Measurements from ENCODE around the gene CEP104. TPM values are rescaled to one million over a fixed set of nuclear protein-coding genes. Genes with fewer than 3 reads are reported as not detected.

Gene CEP104
- total RNA-seq, 5 donors from 2014 or later (not counting 1 experiment from before 2014, with no cell fraction given), result 39.9 to 64.7 (median 58.5) TPM

GRCh38 chr1:3786468-3787348 lies 70.3 kb downstream of the CEP104 start:
- H3K36me3 Mint-ChIP-seq, result peaks cover 44% of the 10 kb centered on the region
- peaks cover 9 to 27% (median 11%) of the 10 kb centered on the region in 3 donors for H3K4me1 Mint-ChIP-seq
- no peaks in the 10 kb centered on the region for H3K27me3 ChIP-seq (replicated peaks in 1 of 2; ENCODE audit: control insufficient read depth in 2 of 2, extremely low read depth in 1 of 2, insufficient read depth in 2 of 2, low read length in 1 of 2)
- POLR2A ChIA-PET, result no interaction called here
- CTCF ChIA-PET, result interaction anchor here in 1 of 2 donors (1.1 kb wide), 1 partner anchor 10 kb away, joined by 4 read pairs; the partner anchor contains the start of gene LRRC47
- no peak overlapping the region for H3K4me3 Mint-ChIP-seq
- H3K9me3 Mint-ChIP-seq, result no peaks in the 10 kb centered on the region
- H3K9me3 ChIP-seq, result no peaks in the 10 kb centered on the region
- H3K4me3 ChIP-seq (ENCODE audit: control insufficient read depth in 1 of 2, extremely low read depth in 1 of 2, low read length in 1 of 2), result no peak overlapping the region
- H3K36me3 ChIP-seq (ENCODE audit: control insufficient read depth in 2 of 2, extremely low read depth in 1 of 2, insufficient read depth in 1 of 2, low read length in 1 of 2), result peaks cover 14 to 64% of the 10 kb centered on the region in 2 donors
- no peak for DNase-seq
- no peak for ATAC-seq (replicated peaks in 1 of 4)
- WGBS (ENCODE audit: insufficient coverage), result 84% methylated on average over 31 of the region's 45 CpGs
- peaks cover 0 to 32% of the 10 kb centered on the region in 2 experiments for H3K4me1 ChIP-seq (ENCODE audit: control insufficient read depth in 1 of 2, extremely low read depth in 1 of 2, insufficient read depth in 2 of 2, low read length in 2 of 2)
- H3K27ac ChIP-seq (ENCODE audit: low read length), result peak overlapping the region; percentile 18
- peak overlapping the region in 1 of 2 donors; percentile 84 for H3K27ac Mint-ChIP-seq
- no peaks in the 10 kb centered on the region for H3K27me3 Mint-ChIP-seq

GRCh38 chr1:3785456-3786157 lies 71.4 kb downstream of the CEP104 start:
- no peak for ATAC-seq (replicated peaks in 1 of 4)
- no peaks in the 10 kb centered on the region for H3K27me3 ChIP-seq (replicated peaks in 1 of 2; ENCODE audit: control insufficient read depth in 2 of 2, extremely low read depth in 1 of 2, insufficient read depth in 2 of 2, low read length in 1 of 2)
- no peaks in the 10 kb centered on the region for H3K9me3 ChIP-seq
- H3K36me3 Mint-ChIP-seq, result peaks cover 44% of the 10 kb centered on the region
- H3K4me3 Mint-ChIP-seq, result no peak overlapping the region
- CTCF ChIA-PET, result no interaction called here
- no peak for DNase-seq
- H3K27ac Mint-ChIP-seq, result no peak overlapping the region
- H3K27me3 Mint-ChIP-seq, result no peaks in the 10 kb centered on the region
- 100% methylated on average over 3 of the region's 14 CpGs for WGBS (ENCODE audit: insufficient coverage)
- POLR2A ChIA-PET, result no interaction called here
- H3K9me3 Mint-ChIP-seq, result no peaks in the 10 kb centered on the region
- peaks cover 19 to 72% of the 10 kb centered on the region in 2 donors for H3K36me3 ChIP-seq (ENCODE audit: control insufficient read depth in 2 of 2, extremely low read depth in 1 of 2, insufficient read depth in 1 of 2, low read length in 1 of 2)
- H3K4me1 ChIP-seq (ENCODE audit: control insufficient read depth in 1 of 2, extremely low read depth in 1 of 2, insufficient read depth in 2 of 2, low read length in 2 of 2), result peaks cover 0 to 29% of the 10 kb centered on the region in 2 experiments
- H3K27ac ChIP-seq (ENCODE audit: low read length), result no peak overlapping the region
- H3K4me1 Mint-ChIP-seq, result peaks cover 9 to 23% (median 9%) of the 10 kb centered on the region in 3 donors
- H3K4me3 ChIP-seq (ENCODE audit: control insufficient read depth in 1 of 2, extremely low read depth in 1 of 2, low read length in 1 of 2), result no peak overlapping the region

- H3K27ac Mint-ChIP-seq, result no peak overlapping the region
- no peaks in the 10 kb centered on the region for H3K27me3 ChIP-seq (replicated peaks in 1 of 2; ENCODE audit: control insufficient read depth in 2 of 2, extremely low read depth in 1 of 2, insufficient read depth in 2 of 2, low read length in 1 of 2)
These were observed 72.0 kb downstream of the CEP104 start for GRCh38 chr1:3785045-3785444.

GRCh38 chr1:3783651-3784474 lies 73.1 kb downstream of the CEP104 start:
- H3K27ac ChIP-seq (ENCODE audit: low read length), result no peak overlapping the region
- Mint-ChIP-seq H3K4me3 (no peak overlapping the region), H3K27me3 (no peaks in the 10 kb centered on the region), H3K27ac (no peak overlapping the region), H3K9me3 (no peaks in the 10 kb centered on the region), H3K4me1 (peaks cover 5 to 18% (median 9%) of the 10 kb centered on the region in 3 donors), H3K36me3 (peaks cover 52% of the 10 kb centered on the region)
- CTCF ChIA-PET, result no interaction called here
- no peak overlapping the region for H3K4me3 ChIP-seq (ENCODE audit: control insufficient read depth in 1 of 2, extremely low read depth in 1 of 2, low read length in 1 of 2)
- no peaks in the 10 kb centered on the region for H3K27me3 ChIP-seq (replicated peaks in 1 of 2; ENCODE audit: control insufficient read depth in 2 of 2, extremely low read depth in 1 of 2, insufficient read depth in 2 of 2, low read length in 1 of 2)
- no peaks in the 10 kb centered on the region for H3K9me3 ChIP-seq
- POLR2A ChIA-PET, result no interaction called here
- DNase-seq, result no peak
- H3K36me3 ChIP-seq (ENCODE audit: control insufficient read depth in 2 of 2, extremely low read depth in 1 of 2, insufficient read depth in 1 of 2, low read length in 1 of 2), result peaks cover 19 to 83% of the 10 kb centered on the region in 2 donors
- WGBS (ENCODE audit: insufficient coverage), result 98% methylated on average over 21 of the region's 30 CpGs
- peaks cover 0 to 20% of the 10 kb centered on the region in 2 experiments for H3K4me1 ChIP-seq (ENCODE audit: control insufficient read depth in 1 of 2, extremely low read depth in 1 of 2, insufficient read depth in 2 of 2, low read length in 2 of 2)
- ATAC-seq (replicated peaks in 1 of 4), result no peak

More at GRCh38 chr1:3785045-3785444, 72.0 kb downstream of the CEP104 start:
- DNase-seq (no peak), ATAC-seq (replicated peaks in 1 of 4) (no peak)
- ChIA-PET POLR2A (no interaction called here), CTCF (no interaction called here)
- Mint-ChIP-seq H3K27me3 (no peaks in the 10 kb centered on the region), H3K36me3 (peaks cover 49% of the 10 kb centered on the region), H3K4me3 (no peak overlapping the region), H3K4me1 (peaks cover 9 to 23% (median 9%) of the 10 kb centered on the region in 3 donors), H3K9me3 (no peaks in the 10 kb centered on the region)
- Histone ChIP-seq H3K4me1 (ENCODE audit: control insufficient read depth in 1 of 2, extremely low read depth in 1 of 2, insufficient read depth in 2 of 2, low read length in 2 of 2) (peaks cover 0 to 28% of the 10 kb centered on the region in 2 experiments), H3K4me3 (ENCODE audit: control insufficient read depth in 1 of 2, extremely low read depth in 1 of 2, low read length in 1 of 2) (no peak overlapping the region), H3K27ac (ENCODE audit: low read length) (no peak overlapping the region), H3K36me3 (ENCODE audit: control insufficient read depth in 2 of 2, extremely low read depth in 1 of 2, insufficient read depth in 1 of 2, low read length in 1 of 2) (peaks cover 19 to 78% of the 10 kb centered on the region in 2 donors), H3K9me3 (no peaks in the 10 kb centered on the region)
- 96% methylated on average over 13 of the region's 13 CpGs for WGBS (ENCODE audit: insufficient coverage)

GRCh38 chr1:3780901-3781300 lies 76.1 kb downstream of the CEP104 start:
- WGBS (ENCODE audit: insufficient coverage), result 97% methylated on average over 6 of the region's 21 CpGs
- peaks cover 43% of the 10 kb centered on the region for H3K36me3 Mint-ChIP-seq
- Histone ChIP-seq H3K4me3 (ENCODE audit: control insufficient read depth in 1 of 2, extremely low read depth in 1 of 2, low read length in 1 of 2) (no peak overlapping the region), H3K27ac (ENCODE audit: low read length) (no peak overlapping the region), H3K4me1 (ENCODE audit: control insufficient read depth in 1 of 2, extremely low read depth in 1 of 2, insufficient read depth in 2 of 2, low read length in 2 of 2) (no peaks in the 10 kb centered on the region), H3K27me3 (replicated peaks in 1 of 2; ENCODE audit: control insufficient read depth in 2 of 2, extremely low read depth in 1 of 2, insufficient read depth in 2 of 2, low read length in 1 of 2) (no peaks in the 10 kb centered on the region), H3K9me3 (no peaks in the 10 kb centered on the region), H3K36me3 (ENCODE audit: control insufficient read depth in 2 of 2, extremely low read depth in 1 of 2, insufficient read depth in 1 of 2, low read length in 1 of 2) (peaks cover 21 to 64% of the 10 kb centered on the region in 2 donors)
- ChIA-PET POLR2A (no interaction called here), CTCF (no interaction called here)
- no peak for DNase-seq
- ATAC-seq (replicated peaks in 1 of 4), result no peak
- H3K27ac Mint-ChIP-seq, result no peak overlapping the region
- H3K27me3 Mint-ChIP-seq, result no peaks in the 10 kb centered on the region
- no peaks in the 10 kb centered on the region for H3K9me3 Mint-ChIP-seq
- no peak overlapping the region for H3K4me3 Mint-ChIP-seq
- peaks cover under 1 to 1% (median under 1%) of the 10 kb centered on the region in 3 donors for H3K4me1 Mint-ChIP-seq

- ChIA-PET POLR2A (no interaction called here), CTCF (no interaction called here)
- WGBS (ENCODE audit: insufficient coverage), result 89% methylated on average over 16 of the region's 20 CpGs
These were observed 77.0 kb downstream of the CEP104 start for GRCh38 chr1:3779912-3780416.

More at GRCh38 chr1:3779912-3780416, 77.0 kb downstream of the CEP104 start:
- Histone ChIP-seq H3K4me1 (ENCODE audit: control insufficient read depth in 1 of 2, extremely low read depth in 1 of 2, insufficient read depth in 2 of 2, low read length in 2 of 2) (peaks cover 0 to 9% of the 10 kb centered on the region in 2 experiments), H3K36me3 (ENCODE audit: control insufficient read depth in 2 of 2, extremely low read depth in 1 of 2, insufficient read depth in 1 of 2, low read length in 1 of 2) (peaks cover 17 to 57% of the 10 kb centered on the region in 2 donors), H3K4me3 (ENCODE audit: control insufficient read depth in 1 of 2, extremely low read depth in 1 of 2, low read length in 1 of 2) (no peak overlapping the region), H3K9me3 (no peaks in the 10 kb centered on the region), H3K27me3 (replicated peaks in 1 of 2; ENCODE audit: control insufficient read depth in 2 of 2, extremely low read depth in 1 of 2, insufficient read depth in 2 of 2, low read length in 1 of 2) (no peaks in the 10 kb centered on the region), H3K27ac (ENCODE audit: low read length) (no peak overlapping the region)
- no peak overlapping the region for H3K27ac Mint-ChIP-seq
- peaks cover 38% of the 10 kb centered on the region for H3K36me3 Mint-ChIP-seq
- H3K4me3 Mint-ChIP-seq, result no peak overlapping the region
- H3K4me1 Mint-ChIP-seq, result peaks cover 5 to 7% (median 5%) of the 10 kb centered on the region in 3 donors
- DNase-seq (no peak), ATAC-seq (replicated peaks in 1 of 4) (no peak)
- no peaks in the 10 kb centered on the region for H3K9me3 Mint-ChIP-seq
- H3K27me3 Mint-ChIP-seq, result no peaks in the 10 kb centered on the region

All from T-cell (primary cell).